ENCODE measurements around the gene RHOT1.
"Not testable (repeated sequence)": the region's sequence is repeated elsewhere in the genome, so short reads cannot be mapped to it uniquely, and the experiment has no call there.

RHOT1 gene

DNA sequence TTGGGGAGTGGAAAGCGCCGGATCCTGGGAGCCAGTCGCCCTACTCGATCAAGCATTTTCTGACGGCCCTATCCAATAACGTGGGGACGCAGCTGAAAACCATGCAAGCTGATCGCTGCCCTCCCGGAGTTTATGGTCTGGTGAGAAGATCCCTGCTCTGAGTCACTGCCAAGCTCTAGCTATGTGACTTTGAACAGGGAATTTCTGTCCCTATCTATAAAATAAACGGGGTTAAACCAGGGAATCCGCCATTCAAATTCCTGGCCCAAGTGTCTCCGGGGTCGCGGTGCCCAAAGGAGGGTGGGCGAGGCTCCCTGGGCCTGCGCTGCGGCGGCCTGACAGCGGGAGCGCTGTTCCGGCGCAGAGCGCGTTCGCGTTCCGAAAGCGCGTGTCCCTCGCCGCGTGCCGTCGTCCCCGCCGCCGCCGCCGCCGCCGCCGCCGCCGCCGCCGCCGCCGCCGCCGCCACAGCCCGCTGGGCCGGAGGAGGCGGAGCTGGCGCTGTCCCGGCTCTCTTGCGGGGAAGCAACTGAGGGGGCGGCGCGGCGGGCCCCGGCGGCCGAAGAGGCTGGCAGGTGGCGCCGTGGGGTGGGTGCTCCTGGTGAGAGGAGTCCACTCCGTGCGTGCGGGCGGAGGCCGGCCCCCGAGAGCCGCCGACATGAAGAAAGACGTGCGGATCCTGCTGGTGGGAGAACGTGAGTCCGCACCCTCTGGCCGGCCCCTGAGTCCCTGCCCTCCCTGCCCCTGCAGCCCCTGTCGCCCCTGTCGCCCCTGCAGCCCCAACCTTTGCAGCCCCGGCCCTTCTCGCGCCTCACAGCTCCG lies at the start of gene RHOT1:
Gene RHOT1 (plus strand): TSS at position 465 of the 819 bp plus-strand sequence. CDS start 191 bp downstream, at position 656.
- DNase-seq (ENCODE audit: low read depth in 2 of 2): peak; percentile 35 to 46

- DNase-seq (ENCODE audit: low read depth in 2 of 2): no peak
Observed at GRCh38 chr17:32099686-32100085, 42.6 kb upstream of the RHOT1 start.

- not testable (repeated sequence) for DNase-seq (ENCODE audit: low read depth in 2 of 2)
Observed at GRCh38 chr17:32100323-32100722, 42.0 kb upstream of the RHOT1 start.

- no peak for DNase-seq (ENCODE audit: low read depth in 2 of 2)
Observed at GRCh38 chr17:32100971-32101631, 41.2 kb upstream of the RHOT1 start.

- no peak for DNase-seq (ENCODE audit: low read depth in 2 of 2)
Observed at GRCh38 chr17:32102172-32102571, 40.1 kb upstream of the RHOT1 start.

- DNase-seq (ENCODE audit: low read depth in 2 of 2): no peak
Observed at GRCh38 chr17:32102646-32103186, 39.6 kb upstream of the RHOT1 start.

GRCh38 chr17:32103476-32104113 lies 38.7 kb upstream of the RHOT1 start:
- no peak for DNase-seq (ENCODE audit: low read depth in 2 of 2)

DNA sequence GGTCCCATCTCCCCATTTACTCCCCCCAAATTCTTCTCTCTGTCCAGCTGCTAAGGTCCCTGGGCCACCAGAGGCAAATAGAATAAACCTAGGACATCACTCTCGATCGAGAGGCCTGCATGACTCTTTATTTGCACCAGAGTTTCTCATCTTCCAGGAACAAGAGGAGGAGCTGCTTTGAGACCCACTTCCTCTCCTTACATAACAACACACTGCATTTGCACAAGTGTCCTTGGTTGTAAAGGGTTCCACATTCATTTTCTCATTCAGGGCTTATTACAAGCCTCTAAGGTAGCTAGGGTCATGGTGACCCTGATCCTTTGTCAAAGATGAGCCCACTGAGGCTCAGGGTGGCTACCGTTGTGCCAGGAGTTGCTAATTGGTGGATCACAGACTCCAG lies 38.1 kb upstream of the RHOT1 start:
- no peak for DNase-seq (ENCODE audit: low read depth in 2 of 2)

- not testable (repeated sequence) for DNase-seq (ENCODE audit: low read depth in 2 of 2)
Observed at GRCh38 chr17:32106471-32106981, 35.8 kb upstream of the RHOT1 start.

- not testable (repeated sequence) for DNase-seq (ENCODE audit: low read depth in 2 of 2)
Observed at GRCh38 chr17:32107194-32107593, 35.1 kb upstream of the RHOT1 start.

DNA sequence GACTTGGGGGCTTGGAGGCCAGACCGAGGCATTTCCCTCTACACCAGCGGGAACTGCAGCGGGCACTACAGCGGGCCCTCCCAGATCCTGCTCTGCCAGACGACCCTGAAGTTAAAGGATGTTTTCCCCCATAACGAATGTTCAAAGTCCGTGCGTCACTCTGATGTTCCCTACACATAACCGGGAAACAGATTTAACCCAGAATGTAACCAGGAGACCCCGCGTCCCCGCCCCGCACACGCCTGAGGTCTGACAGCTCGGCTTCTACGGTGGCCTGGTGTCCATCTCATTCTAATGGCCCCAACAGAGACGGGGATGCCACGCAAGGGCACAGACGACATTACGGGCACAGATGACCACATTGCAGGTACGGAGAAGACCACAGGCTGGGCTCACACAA lies 31.7 kb upstream of the RHOT1 start:
- DNase-seq (ENCODE audit: low read depth in 2 of 2): no peak

GRCh38 chr17:32111141-32111771 lies 31.0 kb upstream of the RHOT1 start:
- DNase-seq (ENCODE audit: low read depth in 2 of 2): no peak

- DNase-seq (ENCODE audit: low read depth in 2 of 2): no peak
Observed at GRCh38 chr17:32112416-32112815, 29.9 kb upstream of the RHOT1 start.

- DNase-seq (ENCODE audit: low read depth in 2 of 2): no peak
Observed at GRCh38 chr17:32114536-32114935, 27.8 kb upstream of the RHOT1 start.

- DNase-seq (ENCODE audit: low read depth in 2 of 2): not testable (repeated sequence)
Observed at GRCh38 chr17:32115546-32115945, 26.8 kb upstream of the RHOT1 start.

DNA sequence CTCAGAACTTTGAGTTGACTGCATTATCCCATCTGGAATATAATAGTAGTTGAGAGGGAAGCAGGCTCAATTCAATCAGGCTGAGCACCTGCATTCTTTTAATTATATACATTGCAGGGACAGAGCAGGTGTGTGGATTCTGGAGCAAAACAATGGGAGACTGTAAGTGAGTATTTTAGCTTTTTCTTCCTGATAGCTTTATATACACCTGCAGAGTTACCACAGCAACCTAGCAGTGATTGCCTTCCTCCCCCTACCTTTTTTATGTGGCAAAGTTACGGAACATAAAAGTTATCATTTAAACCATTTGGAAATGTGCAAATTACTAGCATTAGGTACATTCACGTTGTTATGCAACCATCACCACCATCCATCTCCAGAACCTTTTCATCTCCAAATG lies 25.4 kb upstream of the RHOT1 start:
- no peak for DNase-seq (ENCODE audit: low read depth in 2 of 2)

DNA sequence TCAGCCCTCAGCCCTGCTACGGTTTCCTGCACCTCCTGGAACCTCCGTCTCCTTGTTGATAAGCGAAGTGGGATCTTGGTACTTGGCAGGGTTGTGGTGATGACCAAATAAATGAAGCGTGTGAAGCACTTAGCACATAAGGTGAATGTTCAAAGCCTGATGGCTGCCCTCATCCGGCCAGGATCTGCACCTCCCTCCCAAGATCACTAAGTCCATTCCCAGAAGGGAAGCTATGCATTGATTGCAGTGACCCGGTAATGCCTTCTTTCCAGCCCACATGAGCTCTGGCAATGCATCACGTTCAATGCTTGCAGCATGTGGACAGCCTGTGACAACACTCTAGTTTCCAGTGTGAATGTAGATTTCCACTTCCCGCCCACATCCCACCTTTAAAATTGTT lies 24.9 kb upstream of the RHOT1 start:
- DNase-seq (ENCODE audit: low read depth in 2 of 2): no peak

DNA sequence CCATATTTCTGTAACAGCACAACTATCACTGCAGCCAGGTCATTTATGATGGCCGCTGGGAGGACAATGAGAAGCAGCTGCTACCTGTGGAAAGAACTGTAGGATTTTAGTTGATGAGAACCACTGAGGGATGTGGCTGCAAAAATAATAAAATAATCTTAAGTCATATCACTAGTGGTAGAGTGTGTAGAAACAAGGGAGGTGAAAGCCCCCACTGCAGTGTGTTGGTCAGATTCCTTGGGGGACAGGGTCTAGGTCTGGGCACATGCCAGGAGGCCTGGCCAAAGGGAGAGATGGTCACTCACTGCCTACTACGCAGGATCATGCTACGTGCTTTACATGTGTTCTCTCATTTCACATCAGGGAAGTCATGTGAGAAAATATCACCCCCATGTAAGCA lies 24.2 kb upstream of the RHOT1 start:
- not testable (repeated sequence) for DNase-seq (ENCODE audit: low read depth in 2 of 2)

DNA sequence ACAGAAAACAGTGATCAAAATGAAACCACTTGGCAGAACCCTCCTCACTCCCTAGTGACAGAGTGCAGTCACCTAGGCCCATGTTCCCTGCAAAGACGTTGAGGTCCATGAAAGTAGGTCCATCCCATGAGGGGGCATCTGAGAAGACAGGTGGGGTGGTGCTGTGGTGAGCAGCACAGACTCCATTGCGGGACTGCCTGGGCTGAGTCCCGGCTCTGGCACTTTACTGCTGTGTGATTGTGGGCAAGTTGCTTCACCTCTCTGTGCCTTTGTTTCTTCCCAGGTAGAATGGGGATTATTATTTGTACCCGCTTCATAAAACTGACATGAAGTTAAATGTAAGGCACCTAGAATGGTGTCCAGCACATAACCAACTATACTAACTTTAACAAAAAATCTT lies 23.5 kb upstream of the RHOT1 start:
- DNase-seq (ENCODE audit: low read depth in 2 of 2): no peak

DNA sequence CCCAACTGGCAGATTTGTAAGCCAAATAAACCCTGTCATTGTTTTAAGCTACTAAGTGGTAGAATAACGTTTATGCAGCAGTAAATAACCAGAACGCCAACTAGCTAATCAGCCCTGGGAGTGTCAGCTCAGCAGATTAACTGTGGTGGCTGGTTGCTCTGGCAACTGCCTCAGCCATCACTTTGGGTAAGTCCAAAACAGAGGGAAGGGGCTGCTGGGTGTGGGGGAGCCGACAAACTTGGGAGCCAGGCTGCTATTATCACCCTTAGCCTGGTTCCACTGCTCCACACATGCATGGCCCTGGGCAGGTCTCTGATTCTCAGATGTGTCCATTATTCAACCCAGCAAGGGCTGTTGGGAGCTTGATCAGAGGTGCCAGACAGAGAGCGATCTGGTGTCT lies 22.2 kb upstream of the RHOT1 start:
- no peak for DNase-seq (ENCODE audit: low read depth in 2 of 2)

DNA sequence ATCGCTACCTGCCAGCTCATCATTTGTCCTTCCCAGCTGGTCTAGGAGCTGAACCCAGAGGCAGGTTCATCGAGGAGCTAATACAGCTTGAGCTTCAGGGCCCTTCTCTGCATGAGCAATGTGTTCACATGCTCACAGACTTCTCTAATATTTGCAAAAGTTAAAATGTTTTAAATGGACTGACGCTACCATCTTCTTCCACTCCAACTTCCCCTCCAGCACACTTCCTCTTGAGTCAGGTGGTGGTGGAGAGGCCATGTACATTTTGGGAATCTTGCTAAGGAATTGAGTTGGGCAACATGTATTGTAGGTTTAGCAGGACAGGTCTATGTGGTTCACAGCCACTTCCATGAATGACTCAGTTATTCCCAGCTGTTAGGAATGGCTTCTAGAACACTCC lies 21.6 kb upstream of the RHOT1 start:
- no peak for DNase-seq (ENCODE audit: low read depth in 2 of 2)

DNA sequence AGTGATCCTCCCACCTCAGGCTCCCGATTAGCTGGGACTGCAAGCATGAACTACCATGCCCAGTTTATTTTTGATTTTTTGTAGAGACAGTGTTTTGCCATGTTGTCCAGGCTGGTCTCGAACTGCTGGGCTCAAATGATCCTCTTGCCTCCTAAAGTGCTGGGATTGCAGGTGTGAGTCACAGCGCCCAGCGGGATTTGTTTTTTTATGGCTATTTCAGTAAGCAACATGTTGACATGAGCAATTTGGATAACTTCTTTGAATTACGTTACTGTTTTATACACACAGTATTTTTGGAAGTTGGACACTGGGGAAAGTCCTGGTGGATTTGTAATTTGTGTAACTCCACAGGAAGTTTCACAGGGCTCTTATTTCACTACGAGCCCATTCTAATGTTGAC lies 18.5 kb upstream of the RHOT1 start:
- DNase-seq (ENCODE audit: low read depth in 2 of 2): no peak
